ENCODE data around the gene SMCO4.

DNA sequence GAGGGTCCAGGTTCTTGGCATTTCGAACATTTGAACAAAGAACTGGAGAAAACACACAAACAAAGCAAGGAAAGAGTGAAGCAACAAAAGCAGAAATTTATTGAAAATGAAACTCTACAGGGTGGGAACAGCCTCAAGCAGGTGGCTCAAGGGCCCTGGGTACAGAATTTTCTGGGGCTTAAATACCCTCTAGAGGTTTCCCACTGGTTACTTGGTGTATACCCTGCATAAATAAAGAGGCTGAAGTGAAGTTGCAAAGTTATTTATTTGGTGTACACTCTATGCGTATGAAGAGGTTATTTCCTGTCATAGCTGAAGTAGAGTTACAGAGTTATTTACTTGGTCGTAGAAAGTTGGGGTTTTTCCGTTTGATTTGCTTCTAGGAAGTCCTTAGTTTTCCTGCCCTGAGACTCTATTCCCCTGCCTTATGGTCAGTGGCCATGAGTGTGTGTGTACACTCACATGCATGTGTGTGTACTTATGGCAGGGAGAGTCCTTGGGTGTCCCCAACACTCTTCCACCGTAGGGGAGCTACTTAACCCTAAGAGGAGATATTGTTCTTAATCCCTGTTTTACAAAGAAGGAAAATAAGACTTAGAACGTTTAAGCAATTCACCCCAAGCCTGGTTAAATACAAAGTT, 5.6 kb upstream of the SMCO4 start:
- no peak for TF ChIP-seq CBX8 (IDR thresholded peaks at IDR 0.05; ENCODE audit: borderline replicate concordance, low read depth, low read length)
- no peak for TF ChIP-seq CTCF (IDR thresholded peaks at IDR 0.05; ENCODE audit: control extremely low read depth in 1 of 3, insufficient read depth in 1 of 3, low read depth in 1 of 3, low read length in 3 of 3)
- no peak for TF ChIP-seq POLR2A (IDR thresholded peaks at IDR 0.05; ENCODE audit: control extremely low read depth in 1 of 2, low read depth in 2 of 2, low read length in 2 of 2)
- no peak for TF ChIP-seq RAD21 (IDR thresholded peaks at IDR 0.05 in 1 of 2, conservative IDR thresholded peaks at IDR 0.05 in 1 of 2; ENCODE audit: low read depth in 2 of 2, low read length in 2 of 2)
- TF ChIP-seq BACH1 (IDR thresholded peaks at IDR 0.05; ENCODE audit: low read length), result no peak
- no peak for TF ChIP-seq SUZ12 (IDR thresholded peaks at IDR 0.05; ENCODE audit: low read length)
